ENCODE data around the gene TMCC2.

The TMCC2 gene

DNA sequence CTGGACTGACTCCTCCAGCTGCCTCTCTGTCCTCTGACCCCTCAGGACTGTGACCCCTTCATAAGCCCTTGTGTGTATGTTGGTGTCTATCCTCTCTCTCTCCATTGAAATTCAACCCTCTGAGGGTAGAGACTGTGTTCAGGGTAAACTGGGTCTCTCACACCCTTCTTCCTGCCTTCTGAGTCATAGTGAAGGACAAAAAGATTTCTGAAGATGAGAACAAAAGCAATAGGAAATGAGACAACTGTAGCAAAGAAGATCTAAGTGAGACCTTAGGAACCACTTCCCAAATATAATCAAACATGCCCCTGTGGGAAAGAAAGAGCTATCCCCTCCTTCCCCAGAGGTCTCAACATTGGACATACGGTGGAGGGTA lies 76.9 kb downstream of the TMCC2 start:
- no peak overlapping the region for H3K4me3 Mint-ChIP-seq

DNA sequence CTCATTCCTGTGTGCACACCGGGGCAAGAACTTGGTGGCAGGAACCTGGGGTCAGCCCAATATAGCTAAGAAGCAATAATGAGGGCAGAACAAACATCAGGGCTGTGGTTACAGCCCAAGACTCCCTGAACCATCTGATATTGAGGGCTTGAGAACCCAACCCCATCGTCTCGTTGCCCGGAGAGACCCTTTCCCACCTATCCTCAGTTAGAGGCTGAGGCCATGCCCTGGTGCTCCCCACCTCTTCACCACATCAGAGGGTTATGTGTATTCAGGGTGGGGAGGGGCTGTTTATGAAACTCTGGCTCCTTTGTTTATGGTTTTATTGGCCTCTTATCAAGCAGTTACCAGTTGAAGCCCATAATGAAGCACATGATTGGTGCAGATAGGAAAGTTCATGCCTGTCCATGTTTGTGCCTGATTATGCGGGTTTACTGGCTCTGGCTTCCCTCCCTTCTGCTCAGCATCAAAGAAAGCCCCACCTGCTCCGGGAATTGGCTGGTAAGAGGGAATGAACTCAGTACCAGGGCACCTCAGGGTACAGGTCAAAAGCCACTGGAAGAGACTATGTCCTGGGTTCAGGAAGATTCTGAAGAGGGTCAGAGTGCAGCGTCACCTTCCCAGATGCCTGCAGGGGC lies 79.3 kb downstream of the TMCC2 start:
- Mint-ChIP-seq H3K4me3 (no peak overlapping the region), H3K27ac (peak overlapping the region in 1 of 2 donors; percentile 5), H3K9me3 (no peaks in the 10 kb centered on the region), H3K4me1 (ENCODE audit: low read depth in 2 of 2) (peaks cover 28 to 37% of the 10 kb centered on the region in 2 donors), H3K27me3 (no peaks in the 10 kb centered on the region), H3K36me3 (ENCODE audit: insufficient read depth) (peaks cover 82% of the 10 kb centered on the region)
- DNase-seq (no peak), ATAC-seq (replicated peaks) (no peak)

More for the DNA sequence above, 76.9 kb downstream of the TMCC2 start:
- H3K9me3 Mint-ChIP-seq: no peaks in the 10 kb centered on the region
- peaks cover 72% of the 10 kb centered on the region for H3K36me3 Mint-ChIP-seq (ENCODE audit: insufficient read depth)
- H3K27me3 Mint-ChIP-seq: no peaks in the 10 kb centered on the region
- DNase-seq (no peak), ATAC-seq (replicated peaks) (no peak)
- H3K27ac Mint-ChIP-seq: peak overlapping the region in 1 of 2 donors; percentile 55
- H3K4me1 Mint-ChIP-seq (ENCODE audit: low read depth in 2 of 2): peaks cover 17 to 20% of the 10 kb centered on the region in 2 donors

- DNase-seq: no peak
- Mint-ChIP-seq H3K27me3 (no peaks in the 10 kb centered on the region), H3K36me3 (ENCODE audit: insufficient read depth) (peaks cover 80% of the 10 kb centered on the region), H3K9me3 (no peaks in the 10 kb centered on the region), H3K27ac (peak overlapping the region; percentile 3 to 83), H3K4me3 (no peak overlapping the region), H3K4me1 (ENCODE audit: low read depth in 2 of 2) (peaks cover 45 to 58% of the 10 kb centered on the region in 2 donors)
- no peak for ATAC-seq (replicated peaks)
Observed at GRCh38 chr1:205309741-205310140, 82.0 kb downstream of the TMCC2 start.

DNA sequence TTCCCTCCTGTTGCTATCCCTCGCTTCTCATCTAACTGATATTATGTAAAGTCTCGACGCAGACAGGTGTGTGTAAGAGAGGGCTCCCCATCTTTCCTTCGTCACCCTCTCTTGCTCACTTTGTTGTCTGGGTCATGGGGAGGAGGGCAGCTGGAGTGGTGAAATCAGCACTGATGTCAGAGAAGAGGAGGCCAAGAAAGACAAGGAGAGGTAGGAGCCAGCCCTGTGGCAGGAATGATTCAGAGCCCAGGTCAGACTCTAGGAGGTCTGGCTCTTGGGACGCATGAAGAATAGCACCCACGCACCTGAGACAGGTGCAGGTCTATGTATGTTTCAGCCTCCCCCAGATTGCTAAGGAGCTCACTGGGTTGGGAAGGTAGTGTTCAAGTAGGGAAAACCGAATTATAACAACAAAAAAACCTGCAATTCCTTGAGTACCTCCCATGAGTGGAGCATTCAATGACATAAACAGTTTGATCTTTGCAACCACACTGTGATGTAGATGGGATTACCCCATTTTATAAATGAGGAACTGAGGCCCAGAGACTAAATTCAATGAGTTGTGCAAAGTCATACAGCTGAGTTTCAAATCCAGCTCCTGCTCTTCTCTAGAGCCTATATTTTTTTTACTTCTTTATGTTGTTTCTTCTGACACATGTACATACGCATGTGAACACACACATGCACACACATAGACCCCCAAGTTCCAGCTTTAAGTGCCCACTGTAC lies 83.4 kb downstream of the TMCC2 start:
- no peaks in the 10 kb centered on the region for H3K9me3 Mint-ChIP-seq
- ATAC-seq (replicated peaks): no peak
- no peaks in the 10 kb centered on the region for H3K27me3 Mint-ChIP-seq
- no peak for DNase-seq
- peaks cover 49 to 70% of the 10 kb centered on the region in 2 donors for H3K4me1 Mint-ChIP-seq (ENCODE audit: low read depth in 2 of 2)
- peak overlapping the region in 1 of 2 donors; percentile 18 for H3K4me3 Mint-ChIP-seq
- H3K36me3 Mint-ChIP-seq (ENCODE audit: insufficient read depth): peaks cover 66% of the 10 kb centered on the region
- peak overlapping the region; percentile 44 to 83 for H3K27ac Mint-ChIP-seq

- no peak for DNase-seq
- no peak for ATAC-seq (replicated peaks)
- H3K27me3 Mint-ChIP-seq: no peaks in the 10 kb centered on the region
- peak overlapping the region; percentile 77 to 98 for H3K4me3 Mint-ChIP-seq
- peak overlapping the region; percentile 91 to 96 for H3K27ac Mint-ChIP-seq
- H3K9me3 Mint-ChIP-seq: no peaks in the 10 kb centered on the region
- peaks cover 51% of the 10 kb centered on the region for H3K36me3 Mint-ChIP-seq (ENCODE audit: insufficient read depth)
- H3K4me1 Mint-ChIP-seq (ENCODE audit: low read depth in 2 of 2): peaks cover 65 to 88% of the 10 kb centered on the region in 2 donors
Observed at GRCh38 chr1:205312866-205313562, 85.3 kb downstream of the TMCC2 start.

- no peaks in the 10 kb centered on the region for H3K27me3 Mint-ChIP-seq
- ATAC-seq (replicated peaks) (peak; percentile 86), DNase-seq (peak; percentile 15 to 27 (median 16))
- H3K9me3 Mint-ChIP-seq: no peaks in the 10 kb centered on the region
- peaks cover 49% of the 10 kb centered on the region for H3K36me3 Mint-ChIP-seq (ENCODE audit: insufficient read depth)
- H3K27ac Mint-ChIP-seq: peak overlapping the region; percentile 91 to 96
- peak overlapping the region; percentile 77 to 98 for H3K4me3 Mint-ChIP-seq
- H3K4me1 Mint-ChIP-seq (ENCODE audit: low read depth in 2 of 2): peaks cover 71 to 89% of the 10 kb centered on the region in 2 donors
Observed at GRCh38 chr1:205313563-205314308, 86.0 kb downstream of the TMCC2 start.

DNA sequence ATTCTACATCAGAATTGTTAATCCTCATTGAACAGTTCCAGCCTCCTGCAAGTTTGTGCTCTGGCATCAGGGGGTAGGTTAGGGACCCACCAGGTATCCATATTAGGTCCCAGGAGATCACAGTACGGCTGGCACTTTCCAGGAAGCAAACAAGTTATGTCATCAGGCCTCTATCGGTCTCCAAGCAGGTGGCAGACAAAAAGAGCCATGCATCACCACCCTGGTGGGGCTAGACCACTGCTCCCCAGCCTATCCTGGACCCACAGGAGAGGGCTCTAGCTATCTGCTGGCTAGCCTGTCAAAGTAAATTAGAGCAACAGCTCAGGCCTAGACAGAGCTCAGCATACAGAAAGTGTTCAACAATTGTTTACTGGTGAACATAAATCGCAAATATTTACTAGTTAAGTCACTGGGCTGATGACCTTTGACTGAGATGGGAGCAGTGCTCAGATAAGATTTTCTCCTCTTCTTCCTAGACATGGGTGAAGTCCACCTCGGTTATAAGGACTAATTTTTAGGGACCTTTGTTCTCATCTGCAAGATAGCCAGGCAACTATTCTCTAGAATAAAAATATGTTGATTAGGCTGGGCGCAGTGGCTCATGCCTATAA lies 87.4 kb downstream of the TMCC2 start:
- H3K4me3 Mint-ChIP-seq: peak overlapping the region; percentile 77 to 98
- H3K36me3 Mint-ChIP-seq (ENCODE audit: insufficient read depth): peaks cover 36% of the 10 kb centered on the region
- ATAC-seq (replicated peaks): no peak
- no peaks in the 10 kb centered on the region for H3K9me3 Mint-ChIP-seq
- no peak for DNase-seq
- H3K4me1 Mint-ChIP-seq (ENCODE audit: low read depth in 2 of 2): peaks cover 83 to 91% of the 10 kb centered on the region in 2 donors
- no peaks in the 10 kb centered on the region for H3K27me3 Mint-ChIP-seq
- H3K27ac Mint-ChIP-seq: peak overlapping the region; percentile 91 to 96

DNA sequence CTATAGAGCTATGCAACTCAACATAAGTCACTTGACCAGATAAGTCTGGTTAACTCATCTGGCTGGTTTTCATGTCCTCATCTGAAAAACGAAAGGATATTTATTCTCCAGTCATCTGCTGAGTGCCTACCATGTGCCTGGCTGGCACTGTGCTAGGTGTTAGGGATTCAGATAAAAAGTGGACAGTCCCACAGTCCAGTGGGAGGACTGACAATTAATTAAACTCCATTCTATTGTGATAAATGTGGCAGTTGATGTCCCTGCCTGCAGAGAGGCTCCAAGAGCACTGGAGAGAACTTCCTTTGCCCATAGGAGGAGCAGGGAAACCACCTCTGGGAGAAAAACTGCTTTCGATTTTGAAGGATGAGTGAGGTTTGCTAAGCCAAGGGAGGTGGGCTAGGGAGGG lies 88.4 kb downstream of the TMCC2 start:
- peak overlapping the region; percentile 98 to 99 for H3K4me3 Mint-ChIP-seq
- no peak for DNase-seq

GRCh38 chr1:205317311-205317917 lies 89.7 kb downstream of the TMCC2 start:
- no peaks in the 10 kb centered on the region for H3K27me3 Mint-ChIP-seq
- peak overlapping the region; percentile 79 to 86 for H3K27ac Mint-ChIP-seq
- peak overlapping the region; percentile 98 to 99 for H3K4me3 Mint-ChIP-seq
- H3K9me3 Mint-ChIP-seq: no peaks in the 10 kb centered on the region
- DNase-seq (no peak), ATAC-seq (replicated peaks) (no peak)
- peaks cover 30% of the 10 kb centered on the region for H3K36me3 Mint-ChIP-seq (ENCODE audit: insufficient read depth)
- H3K4me1 Mint-ChIP-seq (ENCODE audit: low read depth in 2 of 2): peaks cover 81 to 84% of the 10 kb centered on the region in 2 donors

More for the DNA sequence above, 88.4 kb downstream of the TMCC2 start:
- peaks cover 33% of the 10 kb centered on the region for H3K36me3 Mint-ChIP-seq (ENCODE audit: insufficient read depth)
- no peak for ATAC-seq (replicated peaks)
- H3K27ac Mint-ChIP-seq: peak overlapping the region; percentile 79 to 86
- H3K27me3 Mint-ChIP-seq: no peaks in the 10 kb centered on the region
- H3K4me1 Mint-ChIP-seq (ENCODE audit: low read depth in 2 of 2): peaks cover 83 to 87% of the 10 kb centered on the region in 2 donors
- no peaks in the 10 kb centered on the region for H3K9me3 Mint-ChIP-seq

DNA sequence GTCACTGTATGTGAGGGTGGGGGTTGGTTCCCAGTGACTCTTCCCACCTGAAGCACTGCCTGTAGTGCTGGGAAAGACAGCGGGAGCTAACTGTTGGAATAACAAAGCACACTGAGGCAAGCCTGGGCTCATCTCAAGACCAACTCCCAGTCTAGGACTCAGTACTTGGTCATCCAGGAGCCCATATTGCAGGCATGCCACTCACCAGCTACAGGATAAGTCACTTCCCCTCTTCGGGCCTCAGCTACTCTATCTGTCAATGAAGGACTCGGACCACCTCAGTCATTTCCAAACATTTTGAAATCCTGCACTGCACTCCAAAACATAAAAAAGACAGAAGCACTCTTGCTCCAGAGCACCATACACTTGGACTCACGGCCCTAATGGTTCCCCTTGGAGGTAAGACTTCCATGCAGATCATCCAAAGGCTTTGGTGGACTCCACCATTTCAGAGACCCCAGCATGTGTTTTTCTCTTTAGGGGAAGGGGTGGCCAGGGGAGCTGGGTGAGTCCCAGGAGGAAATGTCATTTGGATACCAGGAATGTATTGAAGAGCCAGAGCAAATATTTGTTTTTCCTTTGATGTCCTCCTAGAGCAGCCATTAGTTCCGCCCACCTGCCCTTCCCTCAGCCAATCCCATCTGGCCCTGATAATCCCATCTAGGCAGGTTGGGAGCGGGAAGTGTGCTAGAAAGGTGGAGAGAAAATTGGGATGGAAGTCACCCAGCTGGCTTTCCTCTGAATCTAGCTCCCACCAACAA lies 90.7 kb downstream of the TMCC2 start:
- peak overlapping the region; percentile 38 to 60 for H3K27ac Mint-ChIP-seq
- peaks cover 74 to 77% of the 10 kb centered on the region in 2 donors for H3K4me1 Mint-ChIP-seq (ENCODE audit: low read depth in 2 of 2)
- peak overlapping the region; percentile 98 to 99 for H3K4me3 Mint-ChIP-seq
- ATAC-seq (replicated peaks): no peak
- H3K9me3 Mint-ChIP-seq: no peaks in the 10 kb centered on the region
- no peak for DNase-seq
- no peaks in the 10 kb centered on the region for H3K27me3 Mint-ChIP-seq
- H3K36me3 Mint-ChIP-seq (ENCODE audit: insufficient read depth): peaks cover 26% of the 10 kb centered on the region

DNA sequence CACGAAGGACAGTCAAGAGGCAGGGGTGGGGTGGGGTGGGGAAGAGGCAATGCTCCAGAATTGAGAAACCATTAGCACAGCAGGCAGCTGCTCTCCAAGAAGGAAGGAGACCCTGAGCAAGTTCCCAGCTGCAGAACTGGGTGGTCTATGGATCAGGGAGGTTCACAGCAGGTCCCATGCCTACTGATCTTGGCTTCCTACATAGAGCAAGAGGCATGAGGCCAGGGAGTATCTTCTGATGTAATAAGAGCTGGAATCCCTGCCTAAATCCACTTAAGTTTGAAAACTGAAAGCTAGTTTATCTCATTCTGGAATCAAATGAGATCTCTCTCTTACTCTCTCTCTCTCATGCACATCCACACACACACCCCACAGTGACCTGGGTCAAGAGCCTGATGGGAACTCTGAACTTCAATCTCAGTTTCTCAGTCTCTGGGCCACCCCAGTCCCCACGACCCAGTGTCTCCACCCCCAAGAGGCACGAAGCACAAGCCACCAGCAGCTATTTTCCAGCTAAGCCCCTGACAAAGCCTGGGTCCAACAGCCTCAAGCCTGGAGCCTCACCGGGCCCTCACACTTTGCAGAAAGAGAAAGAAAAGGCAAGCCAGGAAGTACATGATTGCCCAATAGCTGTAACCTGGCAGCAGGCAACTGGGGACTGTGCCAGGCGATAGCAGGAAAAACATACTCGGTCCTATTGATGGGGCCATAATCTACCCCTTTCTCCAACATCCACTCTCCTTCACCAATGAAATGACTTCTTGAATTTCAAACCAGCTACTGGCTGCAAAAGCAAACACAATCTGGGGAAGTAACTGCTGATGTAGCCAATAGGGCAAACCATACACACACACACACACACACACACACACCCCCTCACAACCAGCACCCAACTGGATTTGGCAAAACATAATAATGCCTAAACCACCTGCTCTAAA lies 91.6 kb downstream of the TMCC2 start:
- H3K4me1 Mint-ChIP-seq (ENCODE audit: low read depth in 2 of 2): peaks cover 66 to 70% of the 10 kb centered on the region in 2 donors
- peak in 2 of 3 experiments; percentile 13 to 23 for DNase-seq

More for the DNA sequence above, 91.6 kb downstream of the TMCC2 start:
- ATAC-seq (replicated peaks): peak; percentile 46
- H3K36me3 Mint-ChIP-seq (ENCODE audit: insufficient read depth): peaks cover 19% of the 10 kb centered on the region
- no peaks in the 10 kb centered on the region for H3K9me3 Mint-ChIP-seq
- no peaks in the 10 kb centered on the region for H3K27me3 Mint-ChIP-seq
- H3K4me3 Mint-ChIP-seq: peak overlapping the region; percentile 98 to 99
- peak overlapping the region; percentile 89 to 94 for H3K27ac Mint-ChIP-seq

All from effector memory CD8-positive, alpha-beta T cell (primary cell).